Measurements from ENCODE around the gene OTOA.
"Not testable (repeated sequence)": the region's sequence is repeated elsewhere in the genome, so short reads cannot be mapped to it uniquely, and the experiment has no call there.

OTOA gene

GRCh38 chr16:21663889-21664647 lies at the start of gene OTOA:
Gene OTOA, plus strand, starts transcription at chr16:21663968. Its CDS starts 14,547 bp downstream, at chr16:21678515.
- DNase-seq (ENCODE audit: low read depth): no peak

- DNase-seq (ENCODE audit: low read depth): no peak
Measured at GRCh38 chr16:21614896-21615295, 48.9 kb upstream of the OTOA start.

GRCh38 chr16:21617607-21618006 lies 46.2 kb upstream of the OTOA start:
- DNase-seq (ENCODE audit: low read depth): no peak

GRCh38 chr16:21618281-21618680 lies 45.5 kb upstream of the OTOA start:
- DNase-seq (ENCODE audit: low read depth): no peak

- no peak for DNase-seq (ENCODE audit: low read depth)
Measured at GRCh38 chr16:21619765-21620425, 43.9 kb upstream of the OTOA start.

- DNase-seq (ENCODE audit: low read depth): no peak
Measured at GRCh38 chr16:21620592-21620991, 43.2 kb upstream of the OTOA start.

- DNase-seq (ENCODE audit: low read depth): no peak
Measured at GRCh38 chr16:21622545-21622944, 41.2 kb upstream of the OTOA start.

- no peak for DNase-seq (ENCODE audit: low read depth)
Measured at GRCh38 chr16:21625026-21625425, 38.7 kb upstream of the OTOA start.

GRCh38 chr16:21626659-21627277 lies 37.0 kb upstream of the OTOA start:
- DNase-seq (ENCODE audit: low read depth): no peak

- DNase-seq (ENCODE audit: low read depth): no peak
Measured at GRCh38 chr16:21628121-21628726, 35.5 kb upstream of the OTOA start.

GRCh38 chr16:21628772-21629171 lies 35.0 kb upstream of the OTOA start:
- no peak for DNase-seq (ENCODE audit: low read depth)

GRCh38 chr16:21629616-21630539 lies 33.9 kb upstream of the OTOA start:
- DNase-seq (ENCODE audit: low read depth): not testable (repeated sequence)

- not testable (repeated sequence) for DNase-seq (ENCODE audit: low read depth)
Measured at GRCh38 chr16:21630866-21631265, 32.9 kb upstream of the OTOA start.

GRCh38 chr16:21631376-21631775 lies 32.4 kb upstream of the OTOA start:
- not testable (repeated sequence) for DNase-seq (ENCODE audit: low read depth)

GRCh38 chr16:21631951-21632575 lies 31.7 kb upstream of the OTOA start:
- DNase-seq (ENCODE audit: low read depth): not testable (repeated sequence)

GRCh38 chr16:21634216-21634615 lies 29.6 kb upstream of the OTOA start:
- no peak for DNase-seq (ENCODE audit: low read depth)

- not testable (repeated sequence) for DNase-seq (ENCODE audit: low read depth)
Measured at GRCh38 chr16:21635694-21636093, 28.1 kb upstream of the OTOA start.

- no peak for DNase-seq (ENCODE audit: low read depth)
Measured at GRCh38 chr16:21637032-21637968, 26.5 kb upstream of the OTOA start.

- no peak for DNase-seq (ENCODE audit: low read depth)
Measured at GRCh38 chr16:21638573-21638975, 25.2 kb upstream of the OTOA start.

- no peak for DNase-seq (ENCODE audit: low read depth)
Measured at GRCh38 chr16:21639493-21639892, 24.3 kb upstream of the OTOA start.
